HG03175 (cell line): ENCODE measurements around the gene GINS2.

Experiments
- ATAC-seq: cut with Tn5 transposase; IDR thresholded peaks from one replicate; pipeline ENCODE4 v1.9.1; 2021; ENCODE audit warnings: mild to moderate bottlenecking, moderate library complexity; ENCODE audit not compliant: unreplicated experiment

GINS2 gene

DNA sequence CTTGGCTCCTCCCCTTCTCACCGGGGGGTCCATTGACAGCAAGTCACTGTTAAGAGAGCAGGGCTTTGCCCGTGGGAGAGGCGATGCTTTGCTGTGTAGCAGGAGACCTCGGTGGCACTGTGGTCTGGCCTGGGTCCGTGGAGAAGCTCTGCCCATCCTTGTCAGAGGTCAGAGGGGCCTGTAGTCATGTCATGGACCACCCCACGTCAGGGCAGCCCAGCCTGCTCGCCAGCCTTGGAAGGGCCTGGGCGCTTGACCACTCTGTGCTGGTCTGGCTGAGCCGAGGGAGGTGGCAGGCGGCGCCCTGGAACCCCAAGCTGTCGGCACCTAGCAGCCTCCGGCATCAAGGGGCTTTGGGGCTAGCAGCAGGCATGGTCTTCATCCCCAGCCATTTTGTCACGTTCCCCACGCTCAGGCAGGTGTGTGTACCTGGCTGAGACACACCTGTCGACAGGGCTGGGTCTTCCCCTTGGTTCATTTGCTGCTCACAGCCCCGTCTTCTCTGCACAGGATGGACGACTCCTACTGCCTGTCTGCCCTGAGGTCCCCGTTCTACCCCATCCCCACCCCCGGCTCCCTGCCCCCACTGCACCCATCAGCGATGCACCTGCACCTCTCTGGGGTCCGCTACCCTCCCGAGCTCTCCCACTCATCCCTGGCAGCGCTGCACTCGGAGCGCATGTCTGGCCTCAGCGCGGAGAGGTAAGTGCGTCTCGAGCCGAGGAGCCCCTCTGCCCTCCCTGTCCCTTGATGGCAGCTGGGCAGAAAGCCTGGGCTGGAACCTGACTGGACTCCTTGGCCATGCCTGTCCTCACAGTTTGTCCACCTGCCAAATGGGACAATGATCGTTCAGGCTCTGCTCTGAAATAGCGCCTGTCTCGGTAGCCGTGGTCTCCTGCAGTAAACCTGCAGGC, 33.3 kb downstream of the GINS2 start:
- no peak for ATAC-seq

- no peak for ATAC-seq
These were observed 34.3 kb downstream of the GINS2 start for GRCh38 chr16:85654251-85655095.

GRCh38 chr16:85653290-85653891, 35.4 kb downstream of the GINS2 start:
- no peak for ATAC-seq

- ATAC-seq: no peak
These were observed 36.1 kb downstream of the GINS2 start for GRCh38 chr16:85652431-85653221.

- no peak for ATAC-seq
These were observed 36.9 kb downstream of the GINS2 start for GRCh38 chr16:85651629-85652430.

DNA sequence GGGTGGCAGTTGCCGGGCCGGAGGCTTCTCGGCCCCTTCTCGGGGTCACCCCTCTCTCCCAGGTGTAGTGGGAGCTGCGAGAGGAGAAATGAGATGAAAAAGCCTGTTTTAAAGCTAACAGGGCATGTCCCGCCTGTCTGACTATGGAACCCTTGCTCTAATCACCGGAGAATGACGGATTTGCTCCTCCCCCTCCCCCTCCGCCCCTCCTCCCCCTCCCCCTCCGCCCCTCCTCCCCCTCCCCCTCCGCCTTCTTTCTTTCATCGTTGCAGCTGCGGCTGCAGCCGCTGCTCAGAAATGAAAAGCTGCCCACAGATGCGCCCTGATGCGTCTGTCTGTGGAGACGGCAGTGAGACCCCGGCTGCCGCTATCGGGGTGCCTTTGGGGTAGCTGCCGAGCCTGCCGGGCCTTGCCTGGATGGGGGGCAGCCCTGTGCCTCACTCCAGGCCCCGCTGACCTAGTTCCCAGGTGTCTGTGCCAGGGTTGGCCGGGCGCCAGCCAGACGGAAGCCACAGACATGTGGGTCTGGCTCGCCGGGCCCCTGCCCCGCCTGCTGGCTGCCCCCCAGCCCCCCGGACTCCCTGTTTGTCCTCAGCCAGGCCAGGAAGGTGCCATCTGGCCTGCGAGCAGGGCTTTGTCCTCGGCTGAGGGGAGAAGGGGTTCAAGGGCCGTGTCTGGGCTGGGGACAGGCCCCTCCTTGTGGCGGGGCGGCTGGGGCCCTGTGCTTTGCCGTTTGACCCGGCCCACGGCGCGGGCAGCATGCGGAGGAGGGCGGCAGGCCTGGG, 37.7 kb downstream of the GINS2 start:
- no peak for ATAC-seq

- no peak for ATAC-seq
These were observed 38.5 kb downstream of the GINS2 start for GRCh38 chr16:85650135-85650843.

DNA sequence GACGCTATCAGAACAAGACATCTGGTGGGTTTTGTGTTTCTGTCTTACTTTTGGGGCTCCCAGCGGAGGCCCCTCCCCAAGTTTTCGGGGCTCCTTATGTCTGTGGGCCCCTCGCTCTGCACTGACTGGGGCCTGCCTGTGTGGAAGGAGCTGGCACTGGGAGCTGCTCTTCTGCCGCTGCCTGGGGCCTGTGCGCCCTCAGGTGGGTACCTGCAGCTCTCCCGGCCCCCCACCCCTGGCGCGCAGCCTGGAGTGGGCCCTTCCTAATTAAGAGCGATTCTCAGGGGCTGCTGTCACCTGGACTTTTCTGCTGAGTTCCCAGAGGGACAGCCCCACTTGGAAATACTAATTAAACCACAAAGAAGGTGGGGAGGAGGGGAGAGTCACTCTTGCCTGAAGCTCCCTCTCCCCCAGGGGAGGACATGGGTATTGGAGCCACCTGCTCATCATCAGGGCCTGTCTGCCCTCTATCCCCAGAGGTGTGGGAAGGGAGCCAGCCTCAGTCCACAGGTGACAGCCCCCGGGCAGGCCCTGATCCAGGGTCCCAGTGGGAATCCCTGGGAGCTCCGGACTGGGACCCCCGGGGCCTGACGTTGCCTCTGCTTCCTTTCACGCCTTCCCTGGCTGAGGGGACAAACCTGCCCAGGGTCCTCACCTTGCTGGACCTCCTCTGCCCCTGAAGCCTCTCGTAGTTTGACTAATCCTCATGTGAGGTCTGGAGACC, 39.2 kb downstream of the GINS2 start:
- no peak for ATAC-seq

DNA sequence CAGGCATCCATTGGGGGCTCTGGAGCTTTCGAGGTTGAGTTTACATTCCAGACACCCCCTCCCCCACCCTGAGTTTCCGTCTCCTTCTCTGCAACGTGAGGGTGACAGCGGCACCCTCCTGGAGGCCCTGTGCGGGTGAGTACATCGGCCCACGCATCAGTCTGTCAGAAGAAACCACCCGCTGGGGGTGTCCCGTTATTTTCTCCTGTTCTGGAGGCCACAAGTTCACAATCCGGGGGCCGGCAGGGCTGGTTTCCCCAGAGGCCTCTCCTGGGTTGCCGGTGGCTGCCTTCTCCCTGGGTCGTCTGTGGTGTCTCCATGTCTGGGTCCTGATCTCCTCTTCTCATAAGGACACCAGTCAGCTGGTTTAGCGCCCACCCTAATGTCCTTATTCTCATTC, 39.9 kb downstream of the GINS2 start:
- no peak for ATAC-seq

DNA sequence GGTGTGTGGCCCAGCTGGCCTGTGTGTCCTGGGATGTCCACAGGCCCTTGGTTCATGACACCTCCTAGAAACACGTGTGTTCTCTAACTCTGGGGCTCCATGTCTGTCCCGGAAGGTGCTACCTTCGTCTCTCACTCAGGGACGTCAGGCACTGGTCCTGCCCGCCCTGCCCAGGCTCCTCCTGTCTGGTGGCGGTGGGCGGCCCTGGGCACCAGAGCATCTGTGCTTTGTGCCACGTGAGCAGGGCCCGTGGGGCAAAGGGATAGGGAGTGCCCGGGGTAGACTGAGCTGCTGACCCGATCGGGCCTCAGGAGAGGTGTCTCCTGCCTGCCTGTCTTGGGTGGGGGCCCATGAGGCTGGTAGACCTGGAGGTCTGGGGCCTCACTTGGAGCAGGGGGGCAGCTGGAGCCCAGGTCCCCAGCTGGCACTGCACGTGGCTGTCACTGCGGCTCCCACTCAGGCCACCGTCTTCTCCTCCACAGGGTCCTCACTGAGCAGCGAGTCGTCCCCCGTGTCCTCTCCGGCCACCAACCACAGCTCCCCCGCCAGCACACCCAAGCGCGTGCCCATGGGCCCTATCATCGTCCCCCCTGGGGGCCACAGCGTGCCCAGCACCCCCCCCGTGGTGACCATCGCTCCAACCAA, 40.6 kb downstream of the GINS2 start:
- no peak for ATAC-seq

- ATAC-seq: no peak
These were observed 41.8 kb downstream of the GINS2 start for GRCh38 chr16:85646976-85647375.

DNA sequence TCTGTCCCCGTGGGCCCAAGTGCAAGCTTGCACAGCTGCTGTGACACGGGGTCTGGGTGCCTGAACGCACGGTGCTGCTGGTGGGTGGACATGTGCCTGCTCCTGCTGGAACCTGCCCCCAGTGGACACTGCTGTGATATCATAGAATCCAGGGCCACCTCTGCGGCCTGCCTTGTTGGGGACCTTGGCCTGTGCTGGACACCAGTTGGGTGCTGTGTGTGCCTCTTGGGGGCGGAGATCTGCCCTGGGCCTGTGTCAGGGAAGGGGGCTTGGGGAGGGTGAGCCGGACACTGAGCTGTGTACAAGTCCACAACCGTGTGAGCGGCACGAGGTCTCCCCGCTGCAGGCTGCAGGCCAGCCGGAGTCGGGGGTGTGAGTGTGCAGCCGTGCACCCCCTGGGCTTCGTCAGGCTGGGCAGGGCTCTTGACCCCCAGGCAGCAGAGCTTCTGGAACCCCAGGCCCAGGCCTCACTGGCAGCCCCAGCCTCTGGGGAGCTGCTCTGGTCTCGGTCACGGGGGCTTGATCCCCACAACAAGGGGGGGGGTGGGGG, 42.3 kb downstream of the GINS2 start:
- ATAC-seq: no peak

- ATAC-seq: no peak
These were observed 43.6 kb downstream of the GINS2 start for GRCh38 chr16:85645021-85645589.

DNA sequence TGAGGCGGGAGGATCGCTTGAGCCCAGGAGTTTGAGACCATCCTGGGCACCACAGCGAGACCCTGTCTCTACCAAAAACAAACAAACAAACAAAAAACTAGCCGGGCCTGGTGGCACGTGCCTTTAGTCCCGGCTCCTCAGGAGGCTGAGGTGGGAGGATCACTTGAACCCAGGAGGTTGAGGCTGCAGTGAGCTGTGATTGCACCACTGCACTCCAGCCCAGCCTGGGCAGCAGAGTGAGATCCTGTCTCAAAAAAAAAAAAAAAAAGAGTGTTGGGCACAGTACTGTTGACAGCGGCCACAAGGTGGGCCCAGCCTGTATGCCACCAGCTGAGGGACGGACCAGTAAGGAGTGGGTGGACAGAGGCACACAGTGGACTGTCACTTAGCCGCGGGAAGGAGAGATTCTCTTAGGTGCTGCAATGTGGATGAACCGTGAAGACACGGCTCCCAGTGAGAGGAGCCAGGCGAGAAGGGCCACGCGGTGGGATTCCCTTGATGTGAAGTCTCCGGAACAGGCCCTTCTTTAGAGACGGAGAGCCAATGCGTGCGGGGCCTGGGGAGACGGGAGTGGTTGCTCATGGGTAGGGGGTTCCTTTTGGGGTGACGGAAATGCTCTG, 44.6 kb downstream of the GINS2 start:
- no peak for ATAC-seq

- no peak for ATAC-seq
These were observed 45.1 kb downstream of the GINS2 start for GRCh38 chr16:85643631-85644030.

GRCh38 chr16:85642762-85643358, 45.9 kb downstream of the GINS2 start:
- ATAC-seq: no peak
